ENCODE results near the gene ZNF550.

DNA sequence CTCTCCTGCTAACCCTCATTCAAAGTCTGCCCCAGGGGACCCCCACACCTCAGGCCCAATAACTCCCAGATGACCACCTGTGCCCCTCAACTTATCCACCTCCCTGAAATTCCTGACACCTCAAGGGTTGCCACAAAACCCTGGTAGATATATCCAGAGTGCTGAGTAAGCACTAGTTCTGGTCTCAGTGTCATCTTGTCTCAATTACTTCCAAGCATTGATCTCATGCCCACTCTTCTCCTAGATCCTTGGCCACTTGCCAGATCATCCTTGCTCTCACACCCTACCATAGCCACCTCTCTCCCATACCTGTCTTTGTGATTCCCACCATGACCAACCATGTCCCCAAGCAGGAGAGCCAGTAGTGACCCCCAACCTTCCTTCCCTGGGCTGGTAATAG is 17.0 kb upstream of the ZNF550 start:
- TF ChIP-seq GATA2 (IDR thresholded peaks at IDR 0.05; ENCODE audit: low read depth, low read length) = no peak
- TF ChIP-seq GATA3 (IDR thresholded peaks at IDR 0.05; ENCODE audit: low read depth, low read length) = no peak

Measured in SH-SY5Y (cell line).